GM18858 (cell line): Measurements from ENCODE around the gene SKP1.

ENCODE experiments used
- ATAC-seq: cut with Tn5 transposase; IDR thresholded peaks from one replicate; pipeline ENCODE4 v1.9.1; 2021; ENCODE audit not compliant: unreplicated experiment

SKP1 gene

GRCh38 chr5:134113902-134114875 is 62.6 kb downstream of the SKP1 start, which contains the start of gene TCF7:
Gene TCF7, plus strand, starts transcription at chr5:134114681. Its CDS starts 226 bp downstream, at chr5:134114907.
- ATAC-seq = peak; percentile 69

GRCh38 chr5:134113363-134113889 is 63.3 kb downstream of the SKP1 start:
- no peak for ATAC-seq

GRCh38 chr5:134112726-134113362 is 63.9 kb downstream of the SKP1 start:
- no peak for ATAC-seq

GRCh38 chr5:134111741-134112647 is 64.8 kb downstream of the SKP1 start:
- ATAC-seq = no peak

- no peak for ATAC-seq
Observed at GRCh38 chr5:134110382-134110781, 66.4 kb downstream of the SKP1 start.

- no peak for ATAC-seq
Observed at GRCh38 chr5:134107779-134108178, 69.0 kb downstream of the SKP1 start.

- ATAC-seq = no peak
Observed at GRCh38 chr5:134106991-134107701, 69.6 kb downstream of the SKP1 start.

GRCh38 chr5:134103998-134104654 is 72.6 kb downstream of the SKP1 start:
- ATAC-seq = no peak

- ATAC-seq = no peak
Observed at GRCh38 chr5:134103397-134103796, 73.4 kb downstream of the SKP1 start.

GRCh38 chr5:134101686-134102439 is 74.9 kb downstream of the SKP1 start:
- no peak for ATAC-seq

- peak; percentile 61 for ATAC-seq
Observed at GRCh38 chr5:134100283-134101091, 76.3 kb downstream of the SKP1 start.

GRCh38 chr5:134099939-134100282 is 76.8 kb downstream of the SKP1 start:
- no peak for ATAC-seq

- ATAC-seq = no peak
Observed at GRCh38 chr5:134099288-134099872, 77.4 kb downstream of the SKP1 start.
